OCI-LY1 (cell line): ENCODE data around the gene BTRC.
"Not testable (repeated sequence)": the region's sequence is repeated elsewhere in the genome, so short reads cannot be mapped to it uniquely, and the experiment has no call there.

ENCODE experiments used
- H2AFZ ChIP-seq: fragments of 200-600 bp; sonication (generic), shearing (Covaris generic); 2 replicates; pipeline ENCODE4 v1.6.0; 2014; ENCODE audit warnings: antibody characterized with exemption, mild to moderate bottlenecking, low read length
- H3F3A ChIP-seq: fragments of 200-600 bp; sonication (generic), shearing (Covaris generic); 2 replicates; pipeline ENCODE4 v1.6.0; 2014; ENCODE audit warnings: mild to moderate bottlenecking, antibody characterized with exemption, low read length, moderate library complexity; ENCODE audit not compliant: insufficient read depth
- H3K27ac ChIP-seq: fragments of 200-600 bp; sonication (generic); 2 replicates; pipeline ENCODE4 v1.5.1; 2014; ENCODE audit warnings: low read length, mixed run types, mild to moderate bottlenecking, low read depth; ENCODE audit not compliant: poor library complexity, severe bottlenecking
- H3K27me3 ChIP-seq: fragments of 200-600 bp; sonication (generic); 2 replicates; pipeline ENCODE4 v1.6.0; 2014; ENCODE audit warnings: antibody characterized with exemption, mild to moderate bottlenecking, low read length, moderate library complexity; ENCODE audit not compliant: insufficient read depth
- H3K36me3 ChIP-seq: fragments of 200-600 bp; sonication (generic); 2 replicates; pipeline ENCODE4 v1.6.1; 2014; ENCODE audit warnings: mild to moderate bottlenecking, antibody characterized with exemption, low read length, moderate library complexity, mixed read lengths; ENCODE audit not compliant: insufficient read depth
- H3K4me1 ChIP-seq: fragments of 200-600 bp; sonication (generic); 2 replicates; pipeline ENCODE4 v1.5.1; 2014; ENCODE audit warnings: mild to moderate bottlenecking, low read length, moderate library complexity; ENCODE audit not compliant: insufficient read depth, severe bottlenecking
- H3K4me2 ChIP-seq: fragments of 200-600 bp; sonication (generic), shearing (Covaris generic); 2 replicates; pipeline ENCODE4 v1.6.1; 2014; ENCODE audit warnings: low read length
- H3K4me3 ChIP-seq: fragments of 200-600 bp; sonication (generic); 2 replicates; pipeline ENCODE4 v1.5.1; 2014; ENCODE audit warnings: low read length, low read depth, mild to moderate bottlenecking, mixed read lengths; ENCODE audit not compliant: poor library complexity, severe bottlenecking
- H3K79me2 ChIP-seq: fragments of 200-600 bp; shearing (Covaris generic); 2 replicates; pipeline ENCODE4 v1.6.1; 2016; ENCODE audit warnings: mixed run types, low read length, mixed read lengths; ENCODE audit not compliant: insufficient read depth
- H3K9ac ChIP-seq: fragments of 200-600 bp; sonication (generic), shearing (Covaris generic); 2 replicates; pipeline ENCODE4 v1.6.1; 2014; ENCODE audit warnings: mild to moderate bottlenecking, low read length, mixed read lengths
- H3K9me2 ChIP-seq: fragments of 200-600 bp; sonication (generic), shearing (Covaris generic); 2 replicates; pipeline ENCODE4 v1.6.1; 2014; ENCODE audit warnings: low read depth, mild to moderate bottlenecking, low read length, mixed read lengths
- H3K9me3 ChIP-seq: fragments of 200-600 bp; shearing (Covaris generic); 2 replicates; pipeline ENCODE4 v1.6.1; 2014; ENCODE audit warnings: low read length, mixed read lengths
- H4K20me1 ChIP-seq: fragments of 200-600 bp; sonication (generic), shearing (Covaris generic); 2 replicates; pipeline ENCODE4 v1.6.0; 2016; ENCODE audit warnings: mild to moderate bottlenecking, low read length; ENCODE audit not compliant: insufficient read depth
- CTCF ChIP-seq: fragments of 200-600 bp; sonication (generic), shearing (Covaris generic); IDR thresholded peaks from 2 replicates; pipeline ENCODE4 v1.5.1; 2017; ENCODE audit warnings: mild to moderate bottlenecking, antibody characterized with exemption, low read length, moderate library complexity, mixed read lengths
- EZH2 ChIP-seq: fragments of 200-600 bp; sonication (generic), shearing (Covaris generic); IDR thresholded peaks from 2 replicates; pipeline ENCODE4 v1.8.0; 2017; ENCODE audit warnings: borderline replicate concordance, mixed run types, mild to moderate bottlenecking, antibody characterized with exemption, low read length, moderate library complexity, mixed read lengths

BTRC gene

GRCh38 chr10:101415884-101416283, 61.9 kb downstream of the BTRC start:
- Histone ChIP-seq H2AFZ (no peak overlapping the region), H3K4me1 (no peaks in the 10 kb centered on the region), H3K4me3 (no peak overlapping the region), H3K27me3 (no peaks in the 10 kb centered on the region), H3K9me2 (no peaks in the 10 kb centered on the region), H3F3A (no peaks in the 10 kb centered on the region), H3K27ac (no peak overlapping the region), H3K79me2 (no peaks in the 10 kb centered on the region), H3K9me3 (no peaks in the 10 kb centered on the region), H3K4me2 (no peak overlapping the region), H3K36me3 (no peaks in the 10 kb centered on the region), H4K20me1 (no peaks in the 10 kb centered on the region), H3K9ac (no peak overlapping the region)
- no peak for TF ChIP-seq EZH2
- TF ChIP-seq CTCF, result no peak

- not testable (repeated sequence) for H3K79me2 ChIP-seq, H3K9me2 ChIP-seq, H3F3A ChIP-seq, H3K27ac ChIP-seq, H2AFZ ChIP-seq, H3K36me3 ChIP-seq, H3K4me3 ChIP-seq, H3K4me2 ChIP-seq, H3K27me3 ChIP-seq, H4K20me1 ChIP-seq, H3K4me1 ChIP-seq, H3K9me3 ChIP-seq, H3K9ac ChIP-seq
Measured at GRCh38 chr10:101421967-101422366, 68.0 kb downstream of the BTRC start.

GRCh38 chr10:101425535-101425934, 71.6 kb downstream of the BTRC start:
- Histone ChIP-seq H3K79me2 (no peaks in the 10 kb centered on the region), H3K4me3 (no peak overlapping the region), H3K36me3 (no peaks in the 10 kb centered on the region), H3K4me1 (no peaks in the 10 kb centered on the region), H3K27me3 (no peaks in the 10 kb centered on the region), H4K20me1 (no peaks in the 10 kb centered on the region), H3F3A (no peaks in the 10 kb centered on the region), H3K4me2 (no peak overlapping the region), H2AFZ (no peak overlapping the region), H3K9me3 (no peaks in the 10 kb centered on the region), H3K9me2 (no peaks in the 10 kb centered on the region), H3K9ac (no peak overlapping the region), H3K27ac (no peak overlapping the region)
- TF ChIP-seq CTCF (no peak), EZH2 (no peak)

- Histone ChIP-seq H3K79me2 (no peaks in the 10 kb centered on the region), H3K4me3 (no peak overlapping the region), H2AFZ (no peak overlapping the region), H3K36me3 (no peaks in the 10 kb centered on the region), H3K9me2 (no peaks in the 10 kb centered on the region), H3K4me1 (no peaks in the 10 kb centered on the region), H4K20me1 (no peaks in the 10 kb centered on the region), H3F3A (no peaks in the 10 kb centered on the region), H3K27ac (no peak overlapping the region), H3K9ac (no peak overlapping the region), H3K9me3 (no peaks in the 10 kb centered on the region), H3K4me2 (no peak overlapping the region), H3K27me3 (no peaks in the 10 kb centered on the region)
- TF ChIP-seq CTCF, result no peak
Measured at GRCh38 chr10:101428036-101428435, 74.1 kb downstream of the BTRC start.
